IPS-18a (cell line): Measurements from ENCODE around the gene TOMM20.

Source experiments
- H3K27ac ChIP-seq: one replicate; pipeline ENCODE4 v1.5.1; 2013; ENCODE audit warnings: low read length
- H3K27me3 ChIP-seq: one replicate; pipeline ENCODE4 v1.6.1; 2013; ENCODE audit warnings: mild to moderate bottlenecking, low read length; ENCODE audit not compliant: control insufficient read depth, insufficient read depth
- H3K36me3 ChIP-seq: one replicate; pipeline ENCODE4 v1.6.1; 2013; ENCODE audit warnings: low read depth, low read length; ENCODE audit not compliant: control insufficient read depth
- H3K4me1 ChIP-seq: one replicate; pipeline ENCODE4 v1.6.1; 2013; ENCODE audit warnings: low read depth, low read length; ENCODE audit not compliant: control insufficient read depth
- H3K4me3 ChIP-seq: one replicate; pipeline ENCODE4 v1.5.1; 2013; ENCODE audit warnings: low read length
- H3K9ac ChIP-seq: one replicate; pipeline ENCODE4 v1.6.1; 2013; ENCODE audit warnings: mild to moderate bottlenecking, low read length, moderate library complexity
- H3K9me3 ChIP-seq: one replicate; pipeline ENCODE4 v1.6.1; 2013; ENCODE audit warnings: low read depth, low read length; ENCODE audit not compliant: control insufficient read depth

TOMM20 gene

GRCh38 chr1:235156740-235157139, 28.1 kb upstream of the TOMM20 start:
- Histone ChIP-seq H3K9ac (no peak overlapping the region), H3K9me3 (no peaks in the 10 kb centered on the region), H3K27ac (no peak overlapping the region), H3K4me1 (peaks cover 6% of the 10 kb centered on the region), H3K36me3 (peaks cover 64% of the 10 kb centered on the region), H3K27me3 (no peaks in the 10 kb centered on the region), H3K4me3 (no peak overlapping the region)

GRCh38 chr1:235156265-235156664, 27.6 kb upstream of the TOMM20 start:
- no peak overlapping the region for H3K4me3 ChIP-seq
- H3K36me3 ChIP-seq, result peaks cover 69% of the 10 kb centered on the region
- no peak overlapping the region for H3K27ac ChIP-seq

GRCh38 chr1:235152235-235152634, 23.6 kb upstream of the TOMM20 start:
- H3K4me3 ChIP-seq, result no peak overlapping the region
- no peaks in the 10 kb centered on the region for H3K27me3 ChIP-seq
- H3K36me3 ChIP-seq, result peaks cover 81% of the 10 kb centered on the region
- H3K4me1 ChIP-seq, result no peaks in the 10 kb centered on the region
- no peaks in the 10 kb centered on the region for H3K9me3 ChIP-seq
- no peak overlapping the region for H3K27ac ChIP-seq
- H3K9ac ChIP-seq, result no peak overlapping the region

More at GRCh38 chr1:235156265-235156664, 27.6 kb upstream of the TOMM20 start:
- Histone ChIP-seq H3K27me3 (no peaks in the 10 kb centered on the region), H3K9me3 (no peaks in the 10 kb centered on the region), H3K9ac (no peak overlapping the region), H3K4me1 (peaks cover 5% of the 10 kb centered on the region)

- H3K4me1 ChIP-seq, result no peaks in the 10 kb centered on the region
- H3K36me3 ChIP-seq, result peaks cover 76% of the 10 kb centered on the region
- H3K27ac ChIP-seq, result no peak overlapping the region
- H3K9me3 ChIP-seq, result no peaks in the 10 kb centered on the region
- H3K4me3 ChIP-seq, result no peak overlapping the region
- H3K9ac ChIP-seq, result no peak overlapping the region
- no peaks in the 10 kb centered on the region for H3K27me3 ChIP-seq
Measured at GRCh38 chr1:235151033-235151432, 22.4 kb upstream of the TOMM20 start.

- H3K27me3 ChIP-seq, result no peaks in the 10 kb centered on the region
- H3K9me3 ChIP-seq, result no peaks in the 10 kb centered on the region
- no peaks in the 10 kb centered on the region for H3K4me1 ChIP-seq
- no peak overlapping the region for H3K27ac ChIP-seq
- H3K36me3 ChIP-seq, result peaks cover 80% of the 10 kb centered on the region
- H3K9ac ChIP-seq, result no peak overlapping the region
- H3K4me3 ChIP-seq, result no peak overlapping the region
Measured at GRCh38 chr1:235149824-235150223, 21.2 kb upstream of the TOMM20 start.

- Histone ChIP-seq H3K27me3 (no peaks in the 10 kb centered on the region), H3K4me3 (no peak overlapping the region), H3K9ac (no peak overlapping the region), H3K27ac (no peak overlapping the region), H3K9me3 (no peaks in the 10 kb centered on the region), H3K4me1 (no peaks in the 10 kb centered on the region), H3K36me3 (peaks cover 67% of the 10 kb centered on the region)
Measured at GRCh38 chr1:235147269-235147668, 18.6 kb upstream of the TOMM20 start.

GRCh38 chr1:235145639-235146038, 17.0 kb upstream of the TOMM20 start:
- Histone ChIP-seq H3K4me1 (no peaks in the 10 kb centered on the region), H3K27ac (no peak overlapping the region), H3K27me3 (no peaks in the 10 kb centered on the region), H3K9me3 (no peaks in the 10 kb centered on the region), H3K36me3 (peaks cover 60% of the 10 kb centered on the region), H3K4me3 (no peak overlapping the region), H3K9ac (no peak overlapping the region)

- no peaks in the 10 kb centered on the region for H3K27me3 ChIP-seq
- H3K9ac ChIP-seq, result no peak overlapping the region
- H3K4me1 ChIP-seq, result no peaks in the 10 kb centered on the region
- no peaks in the 10 kb centered on the region for H3K9me3 ChIP-seq
- peaks cover 60% of the 10 kb centered on the region for H3K36me3 ChIP-seq
- H3K27ac ChIP-seq, result no peak overlapping the region
- no peak overlapping the region for H3K4me3 ChIP-seq
Measured at GRCh38 chr1:235142991-235143390, 14.4 kb upstream of the TOMM20 start.

GRCh38 chr1:235139315-235139714, 10.7 kb upstream of the TOMM20 start:
- Histone ChIP-seq H3K9ac (no peak overlapping the region), H3K9me3 (no peaks in the 10 kb centered on the region), H3K4me1 (no peaks in the 10 kb centered on the region), H3K4me3 (no peak overlapping the region), H3K27ac (no peak overlapping the region), H3K36me3 (peaks cover 64% of the 10 kb centered on the region), H3K27me3 (no peaks in the 10 kb centered on the region)

- H3K9ac ChIP-seq, result no peak overlapping the region
- H3K36me3 ChIP-seq, result peaks cover 67% of the 10 kb centered on the region
- no peak overlapping the region for H3K27ac ChIP-seq
- H3K9me3 ChIP-seq, result no peaks in the 10 kb centered on the region
- H3K4me1 ChIP-seq, result no peaks in the 10 kb centered on the region
- H3K27me3 ChIP-seq, result no peaks in the 10 kb centered on the region
- H3K4me3 ChIP-seq, result no peak overlapping the region
Measured at GRCh38 chr1:235138821-235139220, 10.2 kb upstream of the TOMM20 start.

- Histone ChIP-seq H3K9me3 (no peaks in the 10 kb centered on the region), H3K27me3 (no peaks in the 10 kb centered on the region), H3K9ac (no peak overlapping the region), H3K4me3 (no peak overlapping the region), H3K36me3 (peaks cover 65% of the 10 kb centered on the region), H3K4me1 (no peaks in the 10 kb centered on the region), H3K27ac (no peak overlapping the region)
Measured at GRCh38 chr1:235136111-235136510, 7.5 kb upstream of the TOMM20 start.

GRCh38 chr1:235134171-235134570, 5.5 kb upstream of the TOMM20 start:
- no peak overlapping the region for H3K4me3 ChIP-seq
- no peaks in the 10 kb centered on the region for H3K27me3 ChIP-seq
- no peaks in the 10 kb centered on the region for H3K9me3 ChIP-seq
- H3K4me1 ChIP-seq, result no peaks in the 10 kb centered on the region
- no peak overlapping the region for H3K27ac ChIP-seq
- H3K9ac ChIP-seq, result no peak overlapping the region
- peaks cover 58% of the 10 kb centered on the region for H3K36me3 ChIP-seq
